Subcutaneous adipose tissue (tissue), 4 donors: Measurements from ENCODE around the gene FAM222B. TPM values are rescaled to one million over a fixed set of nuclear protein-coding genes. Genes with fewer than 3 reads are reported as not detected.

Experiments
- CTCF ChIP-seq: fragments of 450-650 bp; IDR thresholded peaks from one replicate; pipeline ENCODE4 v1.5.1; 2016; ENCODE audit warnings: low read depth, mild to moderate bottlenecking, control low read depth, antibody characterized with exemption, moderate library complexity
- total RNA-seq, 4 donors: library from RNA; depleted of rRNA; stranded (reverse); fragments of >200 nt; gene quantifications; one replicate each; pipeline ENCODE4 v1.1.0, GENCODE V29; 2016

The FAM222B gene, protein sequence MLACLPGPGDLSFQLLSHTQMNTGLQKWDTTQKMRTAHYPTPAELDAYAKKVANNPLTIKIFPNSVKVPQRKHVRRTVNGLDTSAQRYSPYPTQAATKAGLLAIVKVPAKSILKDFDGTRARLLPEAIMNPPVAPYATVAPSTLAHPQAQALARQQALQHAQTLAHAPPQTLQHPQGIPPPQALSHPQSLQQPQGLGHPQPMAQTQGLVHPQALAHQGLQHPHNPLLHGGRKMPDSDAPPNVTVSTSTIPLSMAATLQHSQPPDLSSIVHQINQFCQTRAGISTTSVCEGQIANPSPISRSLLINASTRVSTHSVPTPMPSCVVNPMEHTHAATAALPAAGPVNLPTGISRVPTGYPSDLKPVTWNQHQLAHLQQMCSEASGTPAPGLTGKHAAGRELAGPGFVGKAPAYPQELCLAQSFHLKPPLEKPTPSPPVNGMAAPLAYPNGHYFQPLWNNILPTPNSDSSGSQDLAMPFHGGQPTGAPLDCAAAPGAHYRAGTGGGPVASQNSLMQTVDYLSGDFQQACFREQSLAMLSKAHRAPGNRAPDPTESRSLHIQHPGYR
- total RNA-seq: 10 to 100 TPM in 2 of 4 donors, 1 to 10 TPM in 2; 6.6 to 30.0 (median 12.1) TPM

- no peak for TF ChIP-seq CTCF
Measured at GRCh38 chr17:28842282-28843012, at the start of gene FAM222B. Gene FAM222B, minus strand, starts transcription at chr17:28842790. Its CDS starts 76,123 bp downstream, at chr17:28766667.

- TF ChIP-seq CTCF: no peak
Measured at GRCh38 chr17:28892024-28892423, 49.4 kb upstream of the FAM222B start.

DNA sequence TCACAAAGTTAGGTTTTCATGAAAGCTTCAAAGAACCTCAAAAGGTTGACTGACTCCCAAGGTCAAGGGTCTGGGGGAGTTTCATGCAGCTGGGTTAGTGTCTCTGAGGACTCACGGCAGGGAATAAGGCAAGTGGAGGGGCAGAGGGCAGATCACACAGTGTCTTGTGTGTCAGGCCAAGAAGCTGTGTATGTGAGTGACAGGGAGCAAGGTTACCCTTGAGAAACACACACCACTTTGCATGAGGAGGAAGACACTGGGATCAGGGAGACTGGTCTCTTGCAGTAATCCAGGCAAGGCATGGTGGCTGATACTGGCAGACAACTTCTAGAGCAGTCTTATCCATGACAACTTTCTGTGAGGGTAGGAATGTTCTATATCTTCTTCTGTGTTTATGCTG lies 48.6 kb upstream of the FAM222B start:
- no peak for TF ChIP-seq CTCF

DNA sequence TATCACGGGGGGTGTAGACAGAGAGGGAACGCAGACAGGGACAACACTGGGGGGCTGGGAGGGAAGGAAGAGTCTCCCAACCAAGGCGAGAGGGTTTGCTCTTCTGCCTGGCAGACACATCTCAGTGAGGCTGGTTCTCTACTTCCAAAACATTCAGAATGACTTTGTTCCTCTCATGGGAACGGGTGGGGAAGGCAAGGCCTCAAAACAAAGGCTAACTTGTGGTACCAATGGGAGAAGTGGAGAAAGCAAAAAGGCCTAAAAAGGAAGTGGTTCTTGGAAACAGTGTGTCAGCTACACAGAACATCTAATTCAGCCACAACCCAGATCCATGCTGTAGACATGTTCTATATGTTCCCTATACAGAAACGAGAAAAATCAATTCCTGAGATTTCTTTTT lies 47.4 kb upstream of the FAM222B start:
- no peak for TF ChIP-seq CTCF

DNA sequence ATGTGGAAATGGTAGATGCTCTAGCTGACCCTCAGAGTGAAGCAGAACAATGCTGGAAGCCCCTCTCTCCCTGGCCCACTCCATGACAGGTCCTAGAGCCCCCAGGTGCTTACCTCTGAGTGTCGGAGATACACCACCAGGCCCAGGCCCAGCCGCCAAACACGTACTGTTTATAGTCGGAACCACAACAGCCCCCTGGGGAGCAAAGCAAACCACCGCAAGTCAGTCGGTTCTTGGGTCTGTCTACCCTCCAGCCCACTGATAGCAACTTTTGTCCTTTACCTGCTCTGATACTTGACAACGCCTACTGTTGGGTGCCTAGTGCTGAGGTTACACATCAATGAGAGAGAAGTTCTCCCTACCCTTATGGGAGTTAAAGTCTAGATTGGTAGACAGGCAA lies 46.2 kb upstream of the FAM222B start:
- no peak for TF ChIP-seq CTCF

DNA sequence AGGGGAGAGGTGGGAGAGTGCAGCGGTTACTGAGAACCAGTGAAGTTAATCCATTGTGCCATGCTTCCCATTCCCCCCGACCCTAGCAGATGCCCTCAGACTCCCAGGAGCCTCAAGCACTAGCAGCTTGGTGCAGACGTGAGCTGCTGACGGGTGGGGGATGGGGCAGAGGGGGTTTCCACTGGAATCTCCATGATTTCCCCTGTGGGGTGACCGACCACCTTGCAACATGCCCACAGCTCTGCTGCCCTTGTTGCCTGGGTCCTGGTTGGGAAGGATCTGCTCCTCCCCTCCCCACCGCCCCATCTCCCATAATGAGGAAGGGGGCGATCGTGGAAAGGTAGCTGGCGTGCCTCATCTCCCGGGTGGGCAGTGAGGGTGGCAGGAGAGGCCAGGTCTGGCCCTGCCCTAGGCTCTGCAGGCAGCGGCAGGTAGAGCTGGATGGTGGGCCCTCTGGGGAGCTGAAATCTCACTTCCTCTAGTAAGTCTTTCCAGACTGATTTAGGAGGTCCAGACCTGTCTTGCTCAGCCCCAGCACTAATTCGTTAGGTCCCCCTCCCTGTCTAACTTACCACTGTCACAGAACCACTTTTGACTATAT lies 45.4 kb upstream of the FAM222B start:
- TF ChIP-seq CTCF: no peak

- no peak for TF ChIP-seq CTCF
Measured at GRCh38 chr17:28885951-28886350, 43.4 kb upstream of the FAM222B start.
